Esophagus (tissue), 2 donors: ENCODE measurements around the gene AGAP1. TPM values are rescaled to one million over a fixed set of nuclear protein-coding genes. Genes with fewer than 3 reads are reported as not detected.
"Not testable (repeated sequence)": the region's sequence is repeated elsewhere in the genome, so short reads cannot be mapped to it uniquely, and the experiment has no call there.

Experiments used
- H3K27ac ChIP-seq, 2 donors: one replicate each; pipeline ENCODE4 v1.5.1; 2013; ENCODE audit warnings: low read depth in 2 of 2, mild to moderate bottlenecking in 2 of 2, inconsistent platforms in 1 of 2, low read length in 1 of 2, moderate library complexity in 1 of 2
- H3K27me3 ChIP-seq, 2 donors: one replicate each; pipeline ENCODE4 v1.6.1; 2013; ENCODE audit warnings: low read length in 2 of 2, control low read depth in 1 of 2, mild to moderate bottlenecking in 1 of 2; ENCODE audit not compliant: insufficient read depth in 2 of 2, control insufficient read depth in 1 of 2
- H3K36me3 ChIP-seq, 2 donors: one replicate each; pipeline ENCODE4 v1.6.1; 2013; ENCODE audit warnings: low read length in 1 of 2; ENCODE audit not compliant: control insufficient read depth in 2 of 2, insufficient read depth in 2 of 2
- H3K4me1 ChIP-seq, 2 donors: one replicate each; pipeline ENCODE4 v1.6.1; 2013; ENCODE audit warnings: low read length in 1 of 2; ENCODE audit not compliant: control insufficient read depth in 2 of 2, insufficient read depth in 2 of 2
- H3K4me3 ChIP-seq, 2 donors: one replicate each; pipeline ENCODE4 v1.5.1; 2013; ENCODE audit warnings: low read length in 2 of 2, mild to moderate bottlenecking in 2 of 2, low read depth in 1 of 2, moderate library complexity in 1 of 2
- H3K9me3 ChIP-seq, 2 donors: one replicate each; pipeline ENCODE4 v1.6.1; 2013; ENCODE audit warnings: mild to moderate bottlenecking in 2 of 2, low read depth in 1 of 2, low read length in 1 of 2, moderate library complexity in 1 of 2; ENCODE audit not compliant: control insufficient read depth in 2 of 2, insufficient read depth in 1 of 2
- WGBS, 2 donors: extraction: QIAGEN DNeasy Blood & Tissue Kit; methylation state at CpG; one replicate each; pipeline ENCODE4 v1.1.7; 2013; 5-methylcytosine and 5-hydroxymethylcytosine counted together
- polyA plus RNA-seq, 2 donors: library from polyadenylated mRNA; stranded (reverse); fragments of 200-250 nt; gene quantifications; one replicate each; pipeline ENCODE4 v1.2.3, GENCODE V29; 2013
- donor health status: healthy with polysubstance abuse.
- donor health status: Bipolar disorder and iron deficiency.

Gene AGAP1
- polyA plus RNA-seq, 2 donors: 4.9 TPM

- H3K4me3 ChIP-seq: no peak overlapping the region
- H3K4me1 ChIP-seq: peaks cover 0 to 3% of the 10 kb centered on the region in 2 donors
- H3K27ac ChIP-seq: no peak overlapping the region
- no peaks in the 10 kb centered on the region for H3K36me3 ChIP-seq
- no peaks in the 10 kb centered on the region for H3K27me3 ChIP-seq
- no peaks in the 10 kb centered on the region for H3K9me3 ChIP-seq
- 85 to 96% methylated on average over 2 of the region's 2 CpGs for WGBS, 2 donors
Observed at GRCh38 chr2:236085211-236085610, 591.4 kb downstream of the AGAP1 start.

DNA sequence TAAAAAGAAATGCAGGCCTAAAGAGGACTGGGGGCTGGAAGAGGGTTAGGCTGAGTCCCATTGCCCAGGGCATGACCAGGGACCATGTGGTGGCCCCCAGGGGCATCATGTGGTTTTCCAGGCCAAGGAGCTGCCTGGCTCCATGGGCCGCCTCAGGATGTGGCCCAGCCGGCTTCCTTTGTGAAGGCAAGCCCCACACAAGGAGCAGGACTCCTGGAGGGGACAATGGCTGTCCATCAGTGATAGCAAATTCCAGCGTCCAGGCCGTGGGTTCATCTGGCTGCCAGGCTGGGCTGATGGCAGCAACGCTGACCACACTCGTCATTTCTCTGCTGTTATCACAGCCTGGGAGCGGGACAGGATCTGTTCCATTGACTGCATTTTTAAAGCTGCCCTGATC is 591.8 kb downstream of the AGAP1 start:
- Histone ChIP-seq H3K9me3 (no peaks in the 10 kb centered on the region), H3K36me3 (no peaks in the 10 kb centered on the region), H3K4me3 (no peak overlapping the region), H3K27ac (no peak overlapping the region), H3K27me3 (no peaks in the 10 kb centered on the region), H3K4me1 (peaks cover 0 to 3% of the 10 kb centered on the region in 2 donors)
- 89 to 91% methylated on average over 7 of the region's 7 CpGs for WGBS, 2 donors

DNA sequence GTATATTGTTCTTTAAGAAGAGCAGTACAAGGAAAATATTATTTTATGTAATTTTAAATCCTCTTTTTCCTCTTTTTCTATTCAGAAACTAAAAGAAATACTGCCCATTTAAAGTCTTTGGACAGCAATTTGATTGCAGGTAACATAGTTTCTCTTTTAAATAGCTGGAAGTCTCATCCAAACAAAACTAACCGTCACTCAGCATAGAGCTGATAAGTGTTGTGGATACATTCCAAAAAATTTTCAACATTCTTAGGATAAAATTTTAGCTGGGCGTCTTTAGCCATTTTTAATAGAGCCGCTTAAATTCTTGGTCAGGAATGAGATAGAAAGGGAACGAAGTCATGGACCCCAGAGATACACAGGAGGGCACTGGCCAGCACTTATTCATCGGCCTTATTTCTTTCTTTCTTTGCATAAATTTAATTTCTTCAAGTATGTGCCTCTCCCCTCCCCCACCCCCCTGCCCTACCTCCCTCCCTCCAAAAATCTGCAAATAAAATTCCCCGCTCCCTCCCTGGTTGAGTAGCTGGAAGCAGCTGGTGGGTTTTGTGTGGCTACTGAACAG is 592.6 kb downstream of the AGAP1 start:
- H3K27ac ChIP-seq: no peak overlapping the region
- 78 to 85% methylated on average over 6 of the region's 6 CpGs for WGBS, 2 donors
- no peaks in the 10 kb centered on the region for H3K36me3 ChIP-seq
- no peak overlapping the region for H3K4me3 ChIP-seq
- H3K27me3 ChIP-seq: no peaks in the 10 kb centered on the region
- peaks cover 0 to 3% of the 10 kb centered on the region in 2 donors for H3K4me1 ChIP-seq
- no peaks in the 10 kb centered on the region for H3K9me3 ChIP-seq

DNA sequence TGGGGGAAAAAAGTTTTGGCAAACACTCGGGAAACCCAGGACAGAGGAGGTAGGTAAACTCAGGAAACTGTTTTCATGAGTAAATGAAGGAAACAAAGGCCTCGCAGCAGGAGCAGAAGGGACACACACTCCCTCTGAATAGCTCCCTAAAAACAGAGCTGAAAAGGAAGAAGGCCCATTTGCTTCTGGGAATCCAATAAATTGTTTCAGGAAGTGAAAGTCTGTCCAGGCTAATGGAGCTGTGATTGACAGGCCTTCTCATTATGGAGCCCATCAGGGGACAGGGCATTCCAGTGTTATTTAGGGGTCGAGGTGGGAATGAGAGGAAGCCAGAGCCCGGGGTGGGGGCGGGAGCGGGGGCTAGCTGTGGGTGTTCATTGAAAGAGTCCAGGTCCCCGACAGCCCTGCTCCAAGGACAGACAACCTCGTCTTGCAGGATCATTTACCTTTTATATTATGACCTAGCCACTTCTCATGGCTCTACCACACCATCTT is 593.2 kb downstream of the AGAP1 start:
- Histone ChIP-seq H3K36me3 (no peaks in the 10 kb centered on the region), H3K4me1 (peaks cover 0 to 3% of the 10 kb centered on the region in 2 donors), H3K9me3 (no peaks in the 10 kb centered on the region), H3K27me3 (no peaks in the 10 kb centered on the region), H3K27ac (no peak overlapping the region), H3K4me3 (no peak overlapping the region)
- 78 to 86% methylated on average over 8 of the region's 8 CpGs for WGBS, 2 donors

DNA sequence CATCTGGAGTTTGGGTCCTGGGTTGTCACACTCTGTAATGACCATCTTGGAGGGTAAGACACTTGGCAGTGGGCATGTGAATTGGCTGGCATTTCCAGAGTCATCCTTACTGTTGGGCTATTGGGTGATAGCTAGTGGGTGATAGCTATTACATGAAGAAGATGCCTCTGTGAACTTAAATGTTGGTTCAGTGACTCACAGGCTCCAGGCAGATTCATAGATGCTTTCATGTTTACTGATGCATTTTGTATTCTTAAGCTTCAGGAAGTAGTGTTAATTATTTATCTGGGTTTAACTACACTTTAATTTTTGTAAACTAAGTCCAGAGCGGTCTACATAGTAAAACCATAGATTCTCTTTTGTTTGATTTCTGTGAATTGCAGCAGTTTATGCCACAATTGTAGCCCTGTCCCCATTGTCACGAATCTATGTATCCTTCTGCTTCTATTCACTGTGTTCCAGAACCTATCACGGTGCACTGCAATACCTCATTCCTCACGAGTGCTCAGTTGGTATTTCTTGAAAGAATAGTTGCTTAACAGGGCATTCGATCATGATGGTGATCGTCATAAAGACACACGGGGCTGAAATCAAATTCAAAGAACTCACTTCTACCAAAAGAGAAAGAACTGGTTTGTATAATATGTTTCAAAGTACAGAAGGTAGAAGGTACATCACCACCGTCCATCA is 594.7 kb downstream of the AGAP1 start:
- H3K27ac ChIP-seq: no peak overlapping the region
- no peak overlapping the region for H3K4me3 ChIP-seq
- H3K27me3 ChIP-seq: no peaks in the 10 kb centered on the region
- H3K4me1 ChIP-seq: peaks cover 0 to 3% of the 10 kb centered on the region in 2 donors
- H3K36me3 ChIP-seq: no peaks in the 10 kb centered on the region
- no peaks in the 10 kb centered on the region for H3K9me3 ChIP-seq
- 75 to 79% methylated on average over 8 of the region's 8 CpGs for WGBS, 2 donors

DNA sequence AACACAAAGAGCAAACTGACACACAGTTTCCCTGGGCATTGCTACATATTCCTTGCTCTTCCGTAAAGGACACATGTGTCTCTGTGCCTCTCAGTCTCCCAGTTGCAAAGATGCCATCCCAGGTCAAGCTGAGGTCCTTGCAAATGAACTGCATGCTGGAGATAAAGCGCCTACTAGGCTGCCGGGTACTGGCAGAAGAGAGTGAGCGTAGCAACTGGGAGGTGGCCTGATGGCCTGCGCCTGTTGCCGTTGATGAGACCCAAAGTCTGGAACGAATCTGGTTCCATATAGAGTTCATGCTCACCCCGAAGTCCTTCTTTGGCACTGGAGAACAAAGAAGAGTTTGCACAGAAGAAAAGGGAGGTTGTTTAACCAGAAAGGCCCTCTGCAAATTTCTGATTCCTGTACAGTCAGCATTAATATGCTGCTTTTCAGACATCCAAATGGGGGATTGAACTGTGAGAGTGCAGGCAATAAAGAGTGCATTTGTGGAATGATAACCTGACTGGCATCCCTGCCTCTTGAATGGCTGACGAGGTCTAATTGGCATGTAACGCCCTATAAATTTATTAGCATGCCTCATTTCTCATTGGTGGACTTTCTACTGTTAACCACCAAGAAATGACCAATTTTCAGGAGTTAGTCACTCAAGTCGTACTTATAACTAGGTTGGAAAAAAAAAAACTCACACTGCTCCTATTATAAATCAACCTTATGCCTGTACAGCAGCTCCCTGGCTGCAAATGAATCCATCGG is 595.6 kb downstream of the AGAP1 start:
- Histone ChIP-seq H3K4me3 (no peak overlapping the region), H3K9me3 (no peaks in the 10 kb centered on the region), H3K36me3 (no peaks in the 10 kb centered on the region), H3K4me1 (peaks cover 0 to 3% of the 10 kb centered on the region in 2 donors), H3K27ac (no peak overlapping the region), H3K27me3 (no peaks in the 10 kb centered on the region)
- 90 to 91% methylated on average over 12 of the region's 12 CpGs for WGBS, 2 donors

DNA sequence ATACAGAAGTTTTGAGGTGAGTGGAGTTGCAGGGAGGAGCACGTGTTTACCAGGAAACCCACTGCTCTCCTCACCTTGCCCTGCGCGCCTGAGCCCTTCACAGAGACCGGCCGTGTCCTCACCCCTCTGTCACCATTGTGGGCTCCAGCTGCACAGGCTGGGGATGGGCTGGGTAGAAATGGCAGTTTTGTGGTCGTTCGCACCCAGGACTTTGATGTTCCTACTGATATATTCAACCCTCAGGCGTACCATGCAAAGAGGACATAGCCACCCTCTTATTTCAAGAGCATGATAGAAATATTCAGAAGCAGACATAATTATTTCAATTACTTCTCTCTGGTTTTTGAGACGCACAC is 596.2 kb downstream of the AGAP1 start:
- WGBS, 2 donors: 91% methylated on average over 9 of the region's 9 CpGs
- H3K9me3 ChIP-seq: no peaks in the 10 kb centered on the region
- no peaks in the 10 kb centered on the region for H3K27me3 ChIP-seq
- H3K4me3 ChIP-seq: no peak overlapping the region
- H3K27ac ChIP-seq: no peak overlapping the region
- peaks cover 0 to 3% of the 10 kb centered on the region in 2 donors for H3K4me1 ChIP-seq
- no peaks in the 10 kb centered on the region for H3K36me3 ChIP-seq

GRCh38 chr2:236090826-236091225 is 597.0 kb downstream of the AGAP1 start:
- WGBS, 2 donors: 95% methylated on average over 16 of the region's 16 CpGs
- H3K36me3 ChIP-seq, H3K4me3 ChIP-seq, H3K9me3 ChIP-seq, H3K27me3 ChIP-seq, H3K4me1 ChIP-seq, H3K27ac ChIP-seq: not testable (repeated sequence)

DNA sequence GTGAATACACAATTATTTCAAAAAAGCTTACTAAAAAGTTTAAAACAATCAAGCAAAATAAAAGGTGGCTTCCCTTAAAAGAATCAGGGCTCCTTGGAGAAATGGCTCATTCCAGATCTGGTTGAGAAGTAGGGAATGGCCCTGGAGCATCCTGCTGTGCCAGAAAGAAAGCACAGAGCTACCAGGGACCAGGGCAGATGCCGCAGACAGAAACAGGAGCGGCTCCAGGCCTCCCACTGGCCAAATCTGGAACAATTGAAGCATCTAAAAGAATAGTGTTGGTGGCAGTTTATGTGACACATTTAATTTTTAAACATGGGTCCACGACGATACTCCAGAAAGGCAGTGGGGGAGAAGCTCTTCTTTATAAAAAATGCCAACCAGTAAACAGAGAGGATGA is 598.9 kb downstream of the AGAP1 start:
- Histone ChIP-seq H3K4me3 (no peak overlapping the region), H3K36me3 (no peaks in the 10 kb centered on the region), H3K9me3 (no peaks in the 10 kb centered on the region), H3K27me3 (no peaks in the 10 kb centered on the region), H3K27ac (no peak overlapping the region), H3K4me1 (no peaks in the 10 kb centered on the region)
- WGBS, 2 donors: 84 to 88% methylated on average over 4 of the region's 4 CpGs
